ENCODE results near the gene SPATA9.

Gene SPATA9

DNA sequence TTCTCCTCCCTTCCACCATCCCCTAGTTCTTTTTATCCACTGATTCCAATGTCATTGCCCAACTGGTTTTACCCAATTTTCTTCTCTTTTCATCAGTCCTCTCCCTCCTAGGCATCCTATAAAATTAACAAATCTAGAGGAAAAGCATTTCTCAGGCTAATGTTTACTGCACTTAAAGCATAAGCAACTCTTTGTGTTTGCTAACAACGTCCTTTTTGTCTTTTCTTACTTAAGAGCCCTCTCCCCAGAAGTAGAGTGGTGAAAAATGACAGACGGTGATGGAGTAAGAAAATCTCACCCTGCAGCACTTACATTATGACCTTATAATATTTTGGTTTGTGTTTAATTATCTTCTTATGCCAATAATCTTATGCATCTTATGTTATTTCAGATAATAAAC, 1.6 kb upstream of the SPATA9 start (continued):
- TF ChIP-seq, protein P1, sequence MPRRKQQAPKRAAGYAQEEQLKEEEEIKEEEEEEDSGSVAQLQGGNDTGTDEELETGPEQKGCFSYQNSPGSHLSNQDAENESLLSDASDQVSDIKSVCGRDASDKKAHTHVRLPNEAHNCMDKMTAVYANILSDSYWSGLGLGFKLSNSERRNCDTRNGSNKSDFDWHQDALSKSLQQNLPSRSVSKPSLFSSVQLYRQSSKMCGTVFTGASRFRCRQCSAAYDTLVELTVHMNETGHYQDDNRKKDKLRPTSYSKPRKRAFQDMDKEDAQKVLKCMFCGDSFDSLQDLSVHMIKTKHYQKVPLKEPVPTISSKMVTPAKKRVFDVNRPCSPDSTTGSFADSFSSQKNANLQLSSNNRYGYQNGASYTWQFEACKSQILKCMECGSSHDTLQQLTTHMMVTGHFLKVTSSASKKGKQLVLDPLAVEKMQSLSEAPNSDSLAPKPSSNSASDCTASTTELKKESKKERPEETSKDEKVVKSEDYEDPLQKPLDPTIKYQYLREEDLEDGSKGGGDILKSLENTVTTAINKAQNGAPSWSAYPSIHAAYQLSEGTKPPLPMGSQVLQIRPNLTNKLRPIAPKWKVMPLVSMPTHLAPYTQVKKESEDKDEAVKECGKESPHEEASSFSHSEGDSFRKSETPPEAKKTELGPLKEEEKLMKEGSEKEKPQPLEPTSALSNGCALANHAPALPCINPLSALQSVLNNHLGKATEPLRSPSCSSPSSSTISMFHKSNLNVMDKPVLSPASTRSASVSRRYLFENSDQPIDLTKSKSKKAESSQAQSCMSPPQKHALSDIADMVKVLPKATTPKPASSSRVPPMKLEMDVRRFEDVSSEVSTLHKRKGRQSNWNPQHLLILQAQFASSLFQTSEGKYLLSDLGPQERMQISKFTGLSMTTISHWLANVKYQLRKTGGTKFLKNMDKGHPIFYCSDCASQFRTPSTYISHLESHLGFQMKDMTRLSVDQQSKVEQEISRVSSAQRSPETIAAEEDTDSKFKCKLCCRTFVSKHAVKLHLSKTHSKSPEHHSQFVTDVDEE (CRISPR knock-in tag; IDR thresholded peaks at IDR 0.05): no peak
- TF ChIP-seq GLIS3 (CRISPR knock-in tag; IDR thresholded peaks at IDR 0.05): no peak
- TF ChIP-seq ESRRG (CRISPR knock-in tag; IDR thresholded peaks at IDR 0.05): no peak
- TF ChIP-seq, protein P2, sequence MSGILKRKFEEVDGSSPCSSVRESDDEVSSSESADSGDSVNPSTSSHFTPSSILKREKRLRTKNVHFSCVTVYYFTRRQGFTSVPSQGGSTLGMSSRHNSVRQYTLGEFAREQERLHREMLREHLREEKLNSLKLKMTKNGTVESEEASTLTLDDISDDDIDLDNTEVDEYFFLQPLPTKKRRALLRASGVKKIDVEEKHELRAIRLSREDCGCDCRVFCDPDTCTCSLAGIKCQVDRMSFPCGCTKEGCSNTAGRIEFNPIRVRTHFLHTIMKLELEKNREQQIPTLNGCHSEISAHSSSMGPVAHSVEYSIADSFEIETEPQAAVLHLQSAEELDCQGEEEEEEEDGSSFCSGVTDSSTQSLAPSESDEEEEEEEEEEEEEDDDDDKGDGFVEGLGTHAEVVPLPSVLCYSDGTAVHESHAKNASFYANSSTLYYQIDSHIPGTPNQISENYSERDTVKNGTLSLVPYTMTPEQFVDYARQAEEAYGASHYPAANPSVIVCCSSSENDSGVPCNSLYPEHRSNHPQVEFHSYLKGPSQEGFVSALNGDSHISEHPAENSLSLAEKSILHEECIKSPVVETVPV (CRISPR knock-in tag; IDR thresholded peaks at IDR 0.05): no peak
- TF ChIP-seq RARB (CRISPR knock-in tag; IDR thresholded peaks at IDR 0.05): no peak
- TF ChIP-seq CSDC2 (CRISPR knock-in tag; IDR thresholded peaks at IDR 0.05): no peak

DNA sequence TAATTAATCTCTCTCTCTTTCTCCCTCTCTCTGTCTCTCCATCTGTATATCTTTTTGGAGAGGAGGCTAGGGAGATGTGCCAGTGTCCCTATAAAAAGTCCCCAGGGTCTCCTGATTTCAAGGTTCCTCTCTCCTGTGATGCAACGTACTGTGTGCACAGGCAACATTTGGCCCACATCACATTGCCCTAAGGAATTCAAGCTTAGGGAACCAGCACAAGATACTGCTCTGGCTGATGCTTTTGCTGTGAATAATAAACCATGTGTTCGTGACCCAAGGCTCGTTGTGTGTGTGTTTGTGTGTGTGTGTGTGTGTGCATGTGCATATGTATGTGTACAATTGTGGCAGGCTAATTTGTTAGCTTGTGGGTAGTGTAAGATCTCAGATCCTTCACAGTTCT, 9.7 kb downstream of the SPATA9 start:
- ATAC-seq: no peak
- TF ChIP-seq RARB (CRISPR knock-in tag; IDR thresholded peaks at IDR 0.05) (no peak), CSDC2 (CRISPR knock-in tag; IDR thresholded peaks at IDR 0.05) (no peak), TOX (CRISPR knock-in tag; IDR thresholded peaks at IDR 0.05; ENCODE audit: borderline replicate concordance) (no peak), ZFP3 (CRISPR knock-in tag; IDR thresholded peaks at IDR 0.05) (no peak), ESRRG (CRISPR knock-in tag; IDR thresholded peaks at IDR 0.05) (no peak), TCF4 (CRISPR knock-in tag; IDR thresholded peaks at IDR 0.05; ENCODE audit: borderline replicate concordance) (no peak)
- TF ChIP-seq, protein P1 (CRISPR knock-in tag; IDR thresholded peaks at IDR 0.05): no peak
- TF ChIP-seq, protein P2 (CRISPR knock-in tag; IDR thresholded peaks at IDR 0.05): no peak

DNA sequence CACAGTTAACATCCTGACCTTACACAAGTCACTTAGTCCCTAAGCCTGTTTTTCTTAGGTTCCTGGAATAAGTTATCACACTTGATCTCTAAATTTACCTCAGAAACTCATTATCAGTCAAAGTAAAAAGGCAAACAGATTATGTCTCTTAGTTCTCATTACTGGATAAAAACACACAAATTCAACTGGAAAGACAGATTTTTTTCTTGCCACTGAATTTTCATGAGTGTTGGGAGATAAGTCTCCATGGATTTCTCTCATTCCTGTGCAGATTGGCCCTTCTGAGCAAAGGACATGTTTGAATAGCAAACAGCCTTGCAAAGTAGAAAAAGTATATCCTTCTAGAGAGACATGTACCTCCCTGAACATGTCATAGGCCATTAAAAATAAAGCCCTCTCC, 10.2 kb downstream of the SPATA9 start:
- TF ChIP-seq TOX (CRISPR knock-in tag; IDR thresholded peaks at IDR 0.05; ENCODE audit: borderline replicate concordance) (no peak), BACH2 (CRISPR knock-in tag; IDR thresholded peaks at IDR 0.05; ENCODE audit: borderline replicate concordance) (no peak), SNAI2 (CRISPR knock-in tag; IDR thresholded peaks at IDR 0.05) (no peak), ESRRG (CRISPR knock-in tag; IDR thresholded peaks at IDR 0.05) (no peak), TCF4 (CRISPR knock-in tag; IDR thresholded peaks at IDR 0.05; ENCODE audit: borderline replicate concordance) (no peak), ISL1 (CRISPR knock-in tag; IDR thresholded peaks at IDR 0.05) (no peak), ARNTL (CRISPR knock-in tag; IDR thresholded peaks at IDR 0.05; ENCODE audit: borderline replicate concordance, low read depth) (no peak), PPARA (CRISPR knock-in tag; IDR thresholded peaks at IDR 0.05; ENCODE audit: borderline replicate concordance) (no peak), GLIS3 (CRISPR knock-in tag; IDR thresholded peaks at IDR 0.05) (no peak), ZNF565 (CRISPR knock-in tag; conservative IDR thresholded peaks at IDR 0.05; ENCODE audit: low read depth) (no peak), RARB (CRISPR knock-in tag; IDR thresholded peaks at IDR 0.05) (no peak), ZC3H10 (CRISPR knock-in tag; IDR thresholded peaks at IDR 0.05) (no peak), ZNF8 (CRISPR knock-in tag; IDR thresholded peaks at IDR 0.05) (no peak)
- TF ChIP-seq, protein P1 (CRISPR knock-in tag; IDR thresholded peaks at IDR 0.05): no peak
- TF ChIP-seq, protein P3, sequence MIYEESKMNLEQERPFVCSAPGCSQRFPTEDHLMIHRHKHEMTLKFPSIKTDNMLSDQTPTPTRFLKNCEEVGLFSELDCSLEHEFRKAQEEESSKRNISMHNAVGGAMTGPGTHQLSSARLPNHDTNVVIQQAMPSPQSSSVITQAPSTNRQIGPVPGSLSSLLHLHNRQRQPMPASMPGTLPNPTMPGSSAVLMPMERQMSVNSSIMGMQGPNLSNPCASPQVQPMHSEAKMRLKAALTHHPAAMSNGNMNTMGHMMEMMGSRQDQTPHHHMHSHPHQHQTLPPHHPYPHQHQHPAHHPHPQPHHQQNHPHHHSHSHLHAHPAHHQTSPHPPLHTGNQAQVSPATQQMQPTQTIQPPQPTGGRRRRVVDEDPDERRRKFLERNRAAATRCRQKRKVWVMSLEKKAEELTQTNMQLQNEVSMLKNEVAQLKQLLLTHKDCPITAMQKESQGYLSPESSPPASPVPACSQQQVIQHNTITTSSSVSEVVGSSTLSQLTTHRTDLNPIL (CRISPR knock-in tag; IDR thresholded peaks at IDR 0.05; ENCODE audit: low read depth): no peak
- no peak for ATAC-seq

All from SK-N-SH treated with all-trans-retinoic acid at 6 μM for 48 hours (cell line).